Left hindlimb (tissue), 1 donor: Measurements from ENCODE around the gene TRAPPC12.
A peak's percentile ranks its signal among the peaks of the same experiment; 100 is the strongest.

Source experiments
- DNase-seq: peaks from one replicate; pipeline ENCODE4 v3.0.0-alpha.2; 2018

TRAPPC12 gene

DNA sequence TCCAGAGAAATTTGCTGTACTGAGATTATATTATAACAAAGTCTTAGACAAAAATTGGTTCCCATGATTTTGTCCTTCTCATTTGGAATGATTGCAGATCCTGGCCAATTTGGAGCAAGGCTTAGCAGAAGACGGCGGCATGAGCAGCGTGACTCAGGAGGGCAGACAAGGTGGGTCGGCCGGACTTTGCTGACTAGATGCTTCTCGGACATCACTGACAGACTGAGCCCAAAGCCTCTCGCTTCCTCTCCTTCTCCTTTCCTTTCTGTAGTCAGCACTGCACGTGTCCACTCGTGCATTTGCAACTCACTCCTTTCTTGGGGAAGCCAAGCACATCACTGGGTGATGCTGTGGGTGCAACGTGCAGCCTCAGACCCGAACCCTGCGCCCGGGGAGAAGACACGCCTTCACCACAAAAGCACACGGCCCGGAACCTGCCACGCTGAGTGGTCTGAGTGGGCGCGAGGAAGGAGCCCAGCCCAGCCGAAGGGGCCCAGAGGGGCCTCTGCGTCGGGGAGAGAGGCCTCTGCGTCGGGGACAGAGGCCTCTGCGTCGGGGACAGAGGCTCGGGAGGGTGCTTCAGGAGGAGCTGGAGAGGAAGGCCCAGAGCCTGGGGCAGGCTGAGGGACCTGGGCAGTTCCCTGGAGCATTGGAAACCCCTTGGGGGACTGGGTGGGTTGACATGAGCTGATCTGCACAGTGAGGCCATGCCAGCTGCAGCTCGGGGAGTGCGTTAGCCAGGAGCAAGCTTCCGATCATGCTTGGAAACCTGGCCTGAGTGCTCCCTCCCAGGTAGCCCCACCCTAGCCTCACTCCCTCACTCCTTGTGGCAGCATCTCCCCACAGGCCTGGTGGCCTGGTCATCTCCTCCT lies 78.3 kb downstream of the TRAPPC12 start:
- no peak for DNase-seq

DNA sequence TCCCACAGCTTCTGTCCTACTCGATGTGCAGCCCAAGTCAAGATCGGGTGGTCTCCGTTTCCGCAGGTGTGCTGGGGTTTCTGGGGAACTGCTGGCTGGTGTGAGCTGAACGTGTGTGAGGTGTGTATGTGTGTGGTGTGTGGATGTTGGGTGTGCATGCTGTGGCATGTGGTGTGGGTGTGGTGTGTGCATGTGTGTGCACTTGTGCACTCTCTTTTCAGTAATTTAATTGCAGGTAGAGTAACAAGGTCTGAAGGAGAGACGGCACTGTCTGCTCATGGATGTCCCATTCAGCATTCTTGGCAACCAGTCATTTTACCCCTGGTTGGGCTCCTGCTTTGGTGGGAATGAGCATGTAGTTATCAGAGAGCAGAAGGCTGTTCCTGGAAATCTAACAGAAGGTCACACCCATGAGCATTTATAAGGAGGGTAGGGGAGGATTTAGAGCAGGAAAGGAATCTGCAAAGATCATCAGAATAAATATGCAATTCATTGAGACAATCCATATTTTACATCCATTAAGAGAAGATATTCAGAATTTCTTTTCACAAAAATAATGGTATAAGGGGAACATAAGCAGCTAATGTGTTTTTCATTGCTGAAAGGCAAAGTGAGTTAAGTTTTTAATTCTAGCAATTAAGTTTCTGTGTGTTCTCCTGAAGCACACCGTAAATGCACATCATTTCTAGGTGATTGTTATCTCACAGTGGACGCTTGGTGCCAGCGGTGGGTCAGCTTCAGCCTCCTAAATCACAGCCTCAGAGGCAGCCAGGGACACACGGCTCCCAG lies 79.1 kb downstream of the TRAPPC12 start:
- DNase-seq: no peak

DNA sequence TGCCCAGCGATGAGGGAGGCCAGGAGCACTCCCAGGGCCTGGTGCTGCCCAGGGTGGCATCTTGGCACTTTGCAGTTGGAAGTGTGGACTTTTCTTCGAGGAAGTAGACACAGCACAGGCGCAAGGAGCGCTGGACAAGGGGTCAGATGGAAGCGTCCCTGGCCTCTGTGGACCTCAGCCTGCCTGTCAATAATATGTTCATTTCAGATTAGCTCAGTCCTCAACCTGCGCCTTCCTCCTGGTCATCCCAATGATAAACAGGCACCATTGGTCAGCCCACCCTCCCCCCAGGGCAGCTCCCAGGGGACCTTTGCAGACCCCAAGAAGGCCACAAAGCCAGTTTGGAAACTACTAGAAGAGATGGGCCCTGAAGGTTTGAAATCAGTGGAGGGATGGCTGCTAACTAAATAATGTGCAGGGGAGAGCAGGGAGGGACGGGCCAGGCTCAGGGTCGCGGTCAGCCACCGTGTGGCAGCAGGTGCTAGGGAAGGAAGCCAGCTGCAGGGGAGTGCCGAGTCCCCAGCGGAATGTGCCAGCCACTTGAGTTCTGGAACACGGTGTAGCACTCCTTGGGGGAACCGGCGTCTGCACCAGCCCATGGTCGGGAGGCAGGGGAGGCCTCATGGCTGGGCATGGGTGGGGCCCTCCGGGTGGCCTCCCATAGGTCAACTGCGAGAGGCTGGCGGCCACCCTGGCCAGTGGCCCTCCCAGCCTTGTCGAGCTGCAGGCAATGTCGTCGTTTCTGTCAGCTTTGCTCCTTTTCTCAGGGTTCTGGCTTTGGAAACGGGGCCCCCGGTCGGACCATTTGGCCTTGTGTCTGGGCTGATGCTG lies 79.9 kb downstream of the TRAPPC12 start:
- no peak for DNase-seq

DNA sequence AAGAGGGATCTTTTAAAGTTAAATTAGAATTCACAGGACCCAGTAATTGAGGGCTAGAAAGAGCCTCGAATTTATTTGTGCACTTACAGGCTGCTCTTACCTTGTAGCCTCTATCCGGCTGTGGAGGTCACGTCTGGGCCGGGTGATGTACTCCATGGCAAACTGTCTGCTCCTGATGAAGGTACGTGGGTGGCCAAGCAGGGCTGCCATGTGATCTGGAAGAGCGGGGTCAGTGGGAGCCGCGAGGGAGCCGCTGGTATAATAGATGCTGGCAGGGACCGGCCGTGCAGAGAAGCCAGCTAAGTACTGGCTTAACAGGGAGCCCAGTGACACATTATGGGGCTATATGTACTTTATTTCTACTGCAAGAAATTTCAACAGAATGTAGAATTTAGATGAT lies 80.7 kb downstream of the TRAPPC12 start:
- no peak for DNase-seq

DNA sequence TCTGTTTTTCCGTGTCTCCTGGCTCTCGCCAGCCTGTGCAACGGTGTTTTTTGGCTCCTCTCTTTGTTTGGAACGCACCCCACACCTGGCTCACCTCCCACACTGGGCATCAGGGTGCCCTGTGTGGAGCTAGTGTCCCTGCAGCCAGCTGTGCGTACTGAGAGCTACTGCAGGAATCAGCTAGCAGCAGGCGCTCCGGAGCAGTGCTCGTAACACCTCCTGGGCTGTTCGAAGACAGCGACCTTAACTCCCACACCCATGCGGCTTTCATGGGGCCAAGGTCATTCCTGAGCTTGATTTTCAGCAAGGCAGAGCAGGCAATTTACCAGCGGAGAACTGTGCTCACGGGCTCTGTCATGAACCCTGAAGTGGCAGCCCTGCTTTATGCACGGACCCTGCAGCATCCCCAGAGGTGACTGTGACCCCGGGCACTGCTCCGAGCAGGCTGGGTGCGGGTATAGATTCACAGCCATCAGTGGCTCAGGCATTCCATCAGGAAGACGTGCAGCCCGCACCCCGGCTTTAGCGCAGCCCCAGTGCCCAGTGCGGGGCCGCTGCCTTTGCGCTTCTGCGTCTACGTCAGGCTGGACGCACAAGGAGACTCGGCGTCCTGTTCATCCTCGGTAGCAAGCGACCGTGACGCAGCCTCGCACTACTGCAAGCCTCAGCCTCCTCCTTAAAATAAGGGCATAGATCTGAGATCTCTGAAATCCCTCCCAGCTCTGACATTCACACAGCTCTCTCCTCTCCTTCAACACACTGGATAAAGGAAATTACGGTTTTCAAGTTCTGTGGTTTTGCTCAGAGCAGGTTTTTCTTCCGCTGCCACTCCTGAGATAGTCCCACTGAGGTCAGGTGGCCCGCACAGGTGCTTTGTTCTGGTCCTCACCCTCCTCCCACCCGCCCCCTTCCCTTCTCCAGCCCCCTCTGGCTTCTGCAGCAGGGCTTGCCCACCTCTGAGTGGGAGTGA lies 81.6 kb downstream of the TRAPPC12 start:
- DNase-seq: no peak

DNA sequence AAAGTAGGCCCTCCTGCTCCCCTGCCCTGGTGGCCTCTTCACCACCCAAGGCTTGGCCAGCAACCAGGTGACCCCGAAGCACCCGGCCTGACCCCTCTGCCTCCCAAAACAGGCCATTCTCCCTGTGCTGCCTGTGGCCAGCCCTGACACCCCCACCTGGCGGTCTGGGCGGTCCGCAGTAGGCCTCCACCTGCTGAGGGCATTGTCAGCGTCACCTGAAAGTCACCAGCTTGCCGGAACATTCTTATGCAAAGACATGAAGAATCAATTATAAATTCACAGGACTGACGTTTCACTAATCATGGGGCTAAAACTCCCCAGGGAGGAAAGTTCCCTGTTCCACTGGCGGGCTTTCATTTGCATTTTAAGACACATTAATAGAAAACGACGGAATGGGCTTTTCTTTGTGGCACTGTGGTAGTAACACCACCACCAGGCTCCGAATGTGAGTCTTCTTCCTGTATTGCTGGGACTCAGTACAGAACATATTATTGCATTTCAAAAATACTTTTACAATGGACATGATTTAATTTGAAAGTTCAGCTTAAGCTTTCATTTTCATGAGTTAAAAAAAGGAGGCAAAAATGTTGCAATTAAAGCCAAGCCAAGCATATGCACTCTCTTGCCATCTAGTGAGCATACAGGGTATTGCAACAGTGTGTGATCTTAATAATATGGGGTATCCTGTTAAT lies 82.5 kb downstream of the TRAPPC12 start:
- no peak for DNase-seq

DNA sequence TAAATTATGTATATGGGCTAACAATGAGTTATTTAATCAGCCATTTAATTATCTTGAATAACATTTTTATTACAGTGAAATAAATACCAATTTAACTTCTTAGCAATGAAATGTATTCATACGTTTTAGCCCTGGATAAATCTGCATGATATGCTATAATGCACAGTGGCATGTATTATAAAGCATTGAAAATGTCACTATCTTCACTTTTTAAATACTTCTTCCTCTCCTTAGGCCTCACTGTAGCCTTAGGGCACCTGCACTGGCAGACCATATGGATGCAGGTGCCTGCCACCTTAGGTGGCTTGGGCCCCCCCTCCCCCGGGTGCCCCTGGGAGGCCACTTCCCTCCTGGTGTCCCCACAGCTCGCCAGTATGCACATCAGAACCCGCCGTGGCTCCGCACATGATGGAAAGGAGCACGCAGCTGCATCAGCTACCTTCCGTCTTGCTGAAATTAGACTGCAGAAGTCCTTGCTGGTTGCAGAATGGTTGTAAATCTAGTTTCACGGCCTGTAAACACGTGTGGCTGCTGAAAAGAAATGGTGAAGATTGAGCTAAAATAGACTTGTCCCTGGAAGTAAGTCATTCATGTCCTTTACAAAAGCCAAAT lies 83.1 kb downstream of the TRAPPC12 start:
- DNase-seq: no peak

DNA sequence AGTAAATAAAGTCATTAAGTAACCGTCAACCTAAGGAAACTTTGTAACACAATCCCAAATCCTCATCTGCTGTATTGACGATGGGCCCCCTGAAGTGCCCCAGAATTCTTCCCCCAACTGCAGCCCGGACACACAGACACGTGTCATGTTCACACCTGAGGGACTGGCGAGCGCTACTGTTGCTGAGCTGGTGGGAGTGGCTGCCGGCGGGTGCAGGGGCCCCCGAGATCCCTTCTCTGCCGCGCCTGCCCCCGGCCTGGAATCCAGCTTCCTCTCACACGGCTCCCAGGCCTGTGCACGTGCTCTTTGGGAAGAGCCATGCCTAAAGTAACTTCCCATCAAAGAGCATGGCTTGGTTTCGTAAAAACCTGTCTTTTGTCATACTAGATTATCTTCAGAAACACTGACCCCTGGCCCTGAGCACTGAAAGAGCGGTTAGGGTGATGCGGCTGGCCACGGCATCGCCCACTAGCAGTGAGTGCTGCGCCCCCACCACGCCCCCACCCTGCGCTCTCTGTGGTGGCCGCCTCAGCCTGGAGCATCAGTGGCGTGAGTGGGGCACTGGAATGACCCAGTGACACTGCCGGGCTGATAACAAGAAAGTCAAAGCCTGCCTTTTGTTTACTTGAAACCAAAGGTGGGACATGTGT lies 83.8 kb downstream of the TRAPPC12 start:
- DNase-seq: no peak

DNA sequence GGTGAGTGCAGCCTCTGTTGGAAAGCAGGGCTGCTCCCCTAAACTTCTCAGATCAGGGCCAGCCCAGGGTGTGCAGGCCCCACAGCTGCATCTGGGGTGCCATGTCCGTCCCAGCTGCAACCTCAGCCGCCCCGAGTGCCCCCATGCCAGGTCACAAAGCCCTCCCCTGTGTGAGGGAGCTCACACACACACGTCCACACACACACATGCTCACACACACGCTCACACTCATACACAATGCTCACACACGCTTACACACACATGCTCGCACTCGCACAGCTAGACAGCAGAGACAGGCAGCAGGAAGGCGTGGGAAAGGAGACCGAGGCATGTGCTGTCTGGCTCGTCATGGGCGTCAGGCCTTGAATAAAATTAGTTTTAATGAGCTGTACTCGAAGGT lies 84.5 kb downstream of the TRAPPC12 start:
- DNase-seq: no peak

DNA sequence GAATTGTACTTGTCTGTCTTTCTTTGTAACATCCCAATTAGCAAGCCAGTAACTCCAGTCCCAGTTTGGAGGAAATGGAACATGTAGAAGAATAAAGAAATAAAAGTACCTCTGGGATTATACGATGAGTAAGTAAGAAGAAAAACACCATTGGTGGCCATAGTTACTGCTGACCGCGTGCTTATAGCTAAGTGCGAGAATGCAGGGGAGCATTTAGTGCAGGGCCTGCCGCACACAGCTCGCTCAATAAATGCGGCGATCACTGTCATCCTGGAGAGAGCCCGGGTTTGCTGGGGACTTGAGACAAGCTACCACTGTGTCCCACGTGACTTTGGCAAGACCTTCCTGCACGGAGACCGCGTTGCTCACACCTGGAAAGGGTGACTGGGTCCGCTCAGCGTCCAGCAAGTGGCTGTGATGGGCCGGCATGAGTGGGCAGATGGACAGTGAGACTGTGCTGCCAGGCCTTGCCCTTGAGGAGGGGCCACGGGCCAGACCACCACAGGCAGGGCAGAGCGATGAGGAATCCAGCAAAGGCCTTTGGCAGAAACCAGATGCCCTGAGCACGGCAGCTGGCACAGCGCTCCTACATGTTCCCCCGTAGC lies 85.0 kb downstream of the TRAPPC12 start:
- no peak for DNase-seq

DNA sequence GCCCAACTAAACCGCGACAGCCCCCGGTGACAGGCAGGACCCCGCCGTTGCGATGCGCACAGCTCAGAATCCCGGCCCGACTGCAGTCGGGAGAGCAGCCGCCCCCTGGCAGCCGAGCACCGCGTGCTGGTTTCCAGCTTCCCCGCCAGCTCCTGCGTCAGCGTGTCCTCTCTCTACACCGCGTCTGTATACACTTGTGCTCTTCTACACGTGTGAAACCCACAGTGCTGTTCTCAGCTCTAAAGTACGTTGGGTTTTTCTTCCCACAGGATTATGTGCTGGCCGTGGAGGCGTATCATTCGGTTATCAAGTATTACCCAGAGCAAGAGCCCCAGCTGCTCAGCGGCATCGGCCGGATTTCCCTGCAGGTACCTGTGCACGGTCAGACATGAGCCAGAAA lies 85.8 kb downstream of the TRAPPC12 start:
- no peak for DNase-seq

DNA sequence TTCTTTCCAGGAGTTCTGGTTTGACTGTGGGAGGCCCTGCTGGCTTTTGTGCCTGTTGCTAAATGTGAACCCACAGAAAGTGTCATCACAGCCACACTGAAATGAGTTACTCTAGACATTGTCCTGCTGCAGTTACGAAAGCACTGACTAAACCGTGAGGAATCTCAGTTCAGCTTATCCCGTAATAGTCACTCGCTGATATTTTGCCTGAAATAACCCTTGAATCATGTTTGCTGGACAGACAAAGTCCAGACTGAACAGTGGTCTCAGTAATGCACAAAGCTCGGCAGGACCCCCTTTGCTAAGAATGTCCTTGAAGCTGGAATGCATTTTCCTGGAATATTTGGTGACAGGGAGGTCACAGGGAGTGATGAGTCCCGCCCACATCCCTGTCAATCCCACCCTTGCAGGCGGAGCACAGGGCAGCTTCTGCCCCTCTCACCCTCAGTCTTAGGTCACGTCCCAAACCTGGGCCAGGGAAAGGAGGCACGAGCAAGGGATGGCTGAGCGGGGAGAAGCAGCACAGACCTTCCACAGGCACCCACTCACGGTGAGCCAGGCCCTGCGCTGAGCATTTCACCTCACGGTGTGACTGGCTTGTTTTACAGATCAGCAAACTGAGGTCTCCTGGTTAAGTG lies 86.5 kb downstream of the TRAPPC12 start:
- no peak for DNase-seq

DNA sequence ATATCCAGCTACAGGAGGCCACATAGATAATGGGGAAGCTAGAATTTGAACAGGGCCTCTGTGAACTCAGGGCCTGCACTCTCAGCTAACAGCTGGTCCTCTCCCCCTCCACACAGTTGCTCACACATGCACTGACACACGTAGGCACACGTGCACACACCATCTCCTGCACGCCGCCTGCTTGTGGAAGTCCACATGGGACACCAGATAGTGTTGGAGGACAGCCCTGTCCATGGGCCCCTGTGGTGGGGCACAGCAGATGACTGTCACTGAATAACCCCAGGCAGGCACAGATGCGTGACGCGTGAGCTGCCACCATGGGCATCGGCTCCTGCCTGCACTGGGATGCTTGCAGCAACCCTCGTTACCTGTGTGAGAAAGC lies 87.0 kb downstream of the TRAPPC12 start:
- no peak for DNase-seq

DNA sequence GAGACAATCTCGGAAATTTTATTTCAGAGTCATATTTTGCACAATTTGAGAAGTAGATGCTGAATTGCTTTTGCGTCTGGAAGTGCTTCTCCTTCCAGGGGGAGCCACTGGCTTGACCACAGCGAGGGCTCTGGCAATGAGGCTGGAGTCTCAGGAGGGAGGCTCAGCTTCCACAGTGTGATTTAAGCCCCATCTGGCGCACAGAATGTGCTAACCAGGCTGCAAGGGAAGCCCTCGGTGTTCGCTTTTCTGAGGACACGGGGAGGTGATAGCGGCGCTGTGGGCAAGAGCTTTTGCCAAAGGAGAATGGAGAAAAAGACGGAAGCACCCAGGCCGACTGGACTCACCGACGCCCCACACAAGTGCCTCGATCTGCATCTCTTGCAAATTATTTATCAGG lies 87.5 kb downstream of the TRAPPC12 start:
- DNase-seq: no peak

DNA sequence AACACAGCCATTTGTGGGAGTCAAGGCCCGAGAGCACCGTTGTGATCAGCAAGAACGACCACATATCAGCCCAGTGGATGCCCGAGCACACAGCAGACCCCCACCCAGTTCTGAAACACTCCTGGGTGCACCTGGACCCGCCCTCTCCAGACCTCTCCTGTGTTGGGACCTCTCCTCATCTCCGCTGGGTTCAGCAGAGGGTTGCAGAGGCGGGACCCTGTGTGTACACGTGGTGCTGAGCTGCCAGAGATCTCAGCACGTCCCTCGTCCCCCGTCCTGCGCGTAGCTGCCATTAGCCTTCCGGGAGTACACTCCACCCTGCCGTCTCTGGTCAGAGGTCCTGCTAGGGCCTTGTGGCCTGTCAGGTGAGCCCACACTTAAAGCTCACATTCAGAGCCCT lies 88.2 kb downstream of the TRAPPC12 start:
- peak; percentile 8 for DNase-seq

DNA sequence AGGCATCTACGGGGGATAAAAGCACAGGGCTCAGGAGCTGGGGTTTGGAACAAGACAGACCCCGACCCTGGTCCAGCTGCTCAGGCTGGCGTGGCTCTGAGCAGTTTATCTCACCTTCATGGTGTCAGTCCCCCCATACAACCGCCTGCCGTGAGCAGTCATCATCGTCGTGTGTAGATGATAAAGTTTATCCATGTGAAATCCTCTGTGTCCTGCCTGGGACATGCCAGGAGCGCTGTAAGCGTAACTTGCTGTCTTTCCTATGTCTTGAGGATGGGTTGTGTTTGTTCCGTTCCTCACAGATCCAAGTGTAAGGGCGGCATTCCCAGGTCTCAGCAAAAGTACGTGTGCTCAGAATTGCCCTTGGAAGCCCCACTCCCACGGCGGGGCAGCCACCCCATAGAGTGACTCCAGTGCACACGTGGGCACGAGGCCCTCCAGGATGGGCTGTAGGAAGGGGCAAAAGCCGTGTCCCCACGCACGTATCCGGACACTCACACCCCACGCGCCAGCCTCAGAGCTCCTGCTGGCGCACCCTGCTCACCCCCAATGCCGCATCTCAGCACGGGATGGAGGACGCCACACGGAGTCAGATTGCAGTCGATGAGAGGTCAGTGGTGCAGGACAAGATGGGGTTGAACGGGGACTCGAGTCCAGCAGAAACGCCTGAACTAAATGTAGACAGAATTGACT lies 88.9 kb downstream of the TRAPPC12 start:
- peak; percentile 12 for DNase-seq

DNA sequence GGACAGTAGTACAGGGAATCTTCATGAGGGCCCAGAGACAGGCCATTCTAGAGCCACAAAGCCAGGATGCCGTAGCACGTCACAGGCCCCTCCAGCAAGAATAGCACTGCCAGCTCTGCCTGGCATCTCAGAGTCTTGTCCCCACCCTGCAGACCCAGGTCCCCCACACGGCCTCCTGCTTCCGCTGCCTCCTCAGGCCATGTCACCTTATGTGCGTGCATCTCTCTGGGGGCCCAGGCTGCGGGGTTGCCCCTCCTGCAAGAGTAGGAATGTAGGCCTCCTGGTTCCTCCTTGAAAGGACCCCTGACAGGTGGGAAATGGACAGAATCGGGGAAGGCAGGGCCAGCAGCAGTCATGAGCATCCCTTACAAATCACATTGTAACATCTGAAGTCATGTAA lies 90.0 kb downstream of the TRAPPC12 start:
- peak; percentile 20 for DNase-seq

DNA sequence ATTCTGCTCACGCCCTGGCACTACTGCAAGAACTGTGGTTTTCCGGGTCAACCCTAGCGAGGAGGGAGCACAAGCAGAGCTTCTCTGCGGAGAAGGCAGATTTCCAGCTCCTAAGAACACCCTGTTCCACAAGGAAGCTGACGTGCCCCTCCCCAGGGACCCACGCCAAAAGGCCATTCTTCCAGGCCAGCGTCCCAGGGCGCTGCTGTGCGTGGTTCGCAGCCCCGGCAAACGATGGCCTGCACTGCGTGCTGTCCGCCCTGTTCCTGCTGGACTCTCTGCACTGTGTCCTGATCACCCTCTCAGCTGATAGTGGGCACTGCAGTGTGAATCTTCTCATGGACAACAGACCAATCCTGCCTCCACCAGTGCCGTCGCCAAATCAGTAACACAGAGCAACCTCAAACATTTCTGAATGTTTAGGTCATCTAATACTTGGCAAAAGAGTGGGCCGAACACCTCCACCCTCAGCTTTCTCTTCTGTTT lies 90.7 kb downstream of the TRAPPC12 start:
- DNase-seq: no peak
